ENCODE measurements around the gene CDK9.

The CDK9 gene

GRCh38 chr9:127751269-127752054 is 34.4 kb upstream of the CDK9 start:
- Histone ChIP-seq H4K20me1 (ENCODE audit: insufficient read depth, low read length) (peaks cover 45% of the 10 kb centered on the region), H3K27me3 (ENCODE audit: low read depth, low read length) (no peaks in the 10 kb centered on the region), H3K27ac (ENCODE audit: low read length) (no peak overlapping the region), H3K9ac (ENCODE audit: low read length) (no peak overlapping the region), H3K4me3 (ENCODE audit: low read length) (no peak overlapping the region), H2AFZ (ENCODE audit: low read depth, low read length) (no peak overlapping the region), H3K4me2 (ENCODE audit: low read length) (no peak overlapping the region), H3K36me3 (replicated peaks; ENCODE audit: low read depth, low read length) (peaks cover 32% of the 10 kb centered on the region), H3K79me2 (ENCODE audit: low read length) (no peaks in the 10 kb centered on the region), H3K4me1 (ENCODE audit: low read length) (no peaks in the 10 kb centered on the region), H3K9me3 (ENCODE audit: insufficient read depth, low read length) (no peaks in the 10 kb centered on the region)
- TF ChIP-seq EZH2phosphoT487 (IDR thresholded peaks at IDR 0.05; ENCODE audit: low read depth) = no peak
- TF ChIP-seq, protein P1, sequence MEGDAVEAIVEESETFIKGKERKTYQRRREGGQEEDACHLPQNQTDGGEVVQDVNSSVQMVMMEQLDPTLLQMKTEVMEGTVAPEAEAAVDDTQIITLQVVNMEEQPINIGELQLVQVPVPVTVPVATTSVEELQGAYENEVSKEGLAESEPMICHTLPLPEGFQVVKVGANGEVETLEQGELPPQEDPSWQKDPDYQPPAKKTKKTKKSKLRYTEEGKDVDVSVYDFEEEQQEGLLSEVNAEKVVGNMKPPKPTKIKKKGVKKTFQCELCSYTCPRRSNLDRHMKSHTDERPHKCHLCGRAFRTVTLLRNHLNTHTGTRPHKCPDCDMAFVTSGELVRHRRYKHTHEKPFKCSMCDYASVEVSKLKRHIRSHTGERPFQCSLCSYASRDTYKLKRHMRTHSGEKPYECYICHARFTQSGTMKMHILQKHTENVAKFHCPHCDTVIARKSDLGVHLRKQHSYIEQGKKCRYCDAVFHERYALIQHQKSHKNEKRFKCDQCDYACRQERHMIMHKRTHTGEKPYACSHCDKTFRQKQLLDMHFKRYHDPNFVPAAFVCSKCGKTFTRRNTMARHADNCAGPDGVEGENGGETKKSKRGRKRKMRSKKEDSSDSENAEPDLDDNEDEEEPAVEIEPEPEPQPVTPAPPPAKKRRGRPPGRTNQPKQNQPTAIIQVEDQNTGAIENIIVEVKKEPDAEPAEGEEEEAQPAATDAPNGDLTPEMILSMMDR (IDR thresholded peaks at IDR 0.05; ENCODE audit: low read depth, low read length) = no peak

DNA sequence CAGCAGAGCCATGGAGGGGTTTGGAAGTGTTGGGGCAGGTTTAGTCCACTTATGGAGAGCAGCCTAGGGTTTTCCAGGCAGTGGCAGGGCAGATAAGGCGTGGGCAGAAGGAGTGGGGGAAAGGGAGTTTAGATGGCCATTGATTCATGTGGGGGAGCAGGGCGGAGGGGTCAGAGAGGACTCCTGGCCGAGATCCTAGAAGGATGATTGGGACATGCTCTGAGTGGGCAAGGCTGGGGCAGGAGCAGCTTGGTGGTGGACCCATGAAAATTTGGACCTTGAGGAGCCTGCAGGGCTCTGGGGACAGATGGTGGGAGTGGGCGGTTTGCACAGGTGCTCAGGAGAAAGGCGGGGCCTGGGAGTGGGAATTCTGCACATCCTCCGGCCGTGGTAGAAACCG is 32.7 kb upstream of the CDK9 start:
- Histone ChIP-seq H2AFZ (ENCODE audit: low read depth, low read length) (no peak overlapping the region), H3K27ac (ENCODE audit: low read length) (no peak overlapping the region), H3K9ac (ENCODE audit: low read length) (no peak overlapping the region), H3K4me3 (ENCODE audit: low read length) (no peak overlapping the region), H3K4me1 (ENCODE audit: low read length) (no peaks in the 10 kb centered on the region), H3K27me3 (ENCODE audit: low read depth, low read length) (no peaks in the 10 kb centered on the region), H3K9me3 (ENCODE audit: insufficient read depth, low read length) (no peaks in the 10 kb centered on the region), H3K36me3 (replicated peaks; ENCODE audit: low read depth, low read length) (peaks cover 32% of the 10 kb centered on the region), H3K4me2 (ENCODE audit: low read length) (no peak overlapping the region), H3K79me2 (ENCODE audit: low read length) (no peaks in the 10 kb centered on the region), H4K20me1 (ENCODE audit: insufficient read depth, low read length) (peaks cover 45% of the 10 kb centered on the region)
- TF ChIP-seq, protein P1 (IDR thresholded peaks at IDR 0.05; ENCODE audit: low read depth, low read length) = no peak

DNA sequence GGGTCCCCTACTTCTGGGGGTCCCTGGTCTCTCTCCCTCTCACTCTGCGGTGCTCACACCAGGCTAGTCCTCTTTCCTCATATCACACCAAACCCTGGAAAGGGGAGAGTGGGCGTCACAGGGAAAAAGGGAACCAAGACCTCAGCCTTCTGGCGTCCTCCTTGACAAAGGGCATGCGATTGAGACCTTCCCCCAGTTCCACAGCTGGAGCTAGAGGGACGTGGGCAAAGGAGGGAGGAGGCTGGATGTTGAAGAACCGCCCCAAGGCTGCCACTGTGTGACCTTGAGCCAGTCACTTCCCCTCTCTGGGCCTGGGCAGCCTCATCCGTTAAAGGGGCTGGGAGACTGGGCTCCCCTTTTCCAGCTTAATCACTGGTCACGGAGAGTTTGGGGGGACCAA is 32.2 kb upstream of the CDK9 start:
- peaks cover 48% of the 10 kb centered on the region for H4K20me1 ChIP-seq (ENCODE audit: insufficient read depth, low read length)
- no peak overlapping the region for H3K27ac ChIP-seq (ENCODE audit: low read length)
- H3K4me2 ChIP-seq (ENCODE audit: low read length) = no peak overlapping the region
- peaks cover 30% of the 10 kb centered on the region for H3K36me3 ChIP-seq (replicated peaks; ENCODE audit: low read depth, low read length)
- H3K9me3 ChIP-seq (ENCODE audit: insufficient read depth, low read length) = no peaks in the 10 kb centered on the region
- H3K4me3 ChIP-seq (ENCODE audit: low read length) = no peak overlapping the region
- H3K79me2 ChIP-seq (ENCODE audit: low read length) = no peaks in the 10 kb centered on the region
- H2AFZ ChIP-seq (ENCODE audit: low read depth, low read length) = no peak overlapping the region
- no peaks in the 10 kb centered on the region for H3K4me1 ChIP-seq (ENCODE audit: low read length)
- H3K9ac ChIP-seq (ENCODE audit: low read length) = no peak overlapping the region
- H3K27me3 ChIP-seq (ENCODE audit: low read depth, low read length) = no peaks in the 10 kb centered on the region
- TF ChIP-seq, protein P1 (IDR thresholded peaks at IDR 0.05; ENCODE audit: low read depth, low read length) = no peak
- TF ChIP-seq EZH2phosphoT487 (IDR thresholded peaks at IDR 0.05; ENCODE audit: low read depth) = no peak

GRCh38 chr9:127754099-127755060 is 31.5 kb upstream of the CDK9 start:
- Histone ChIP-seq H2AFZ (ENCODE audit: low read depth, low read length) (no peak overlapping the region), H3K27me3 (ENCODE audit: low read depth, low read length) (no peaks in the 10 kb centered on the region), H3K4me1 (ENCODE audit: low read length) (no peaks in the 10 kb centered on the region), H3K9me3 (ENCODE audit: insufficient read depth, low read length) (no peaks in the 10 kb centered on the region), H3K9ac (ENCODE audit: low read length) (no peak overlapping the region), H3K4me2 (ENCODE audit: low read length) (no peak overlapping the region), H3K79me2 (ENCODE audit: low read length) (no peaks in the 10 kb centered on the region), H3K4me3 (ENCODE audit: low read length) (no peak overlapping the region), H3K36me3 (replicated peaks; ENCODE audit: low read depth, low read length) (peaks cover 27% of the 10 kb centered on the region), H3K27ac (ENCODE audit: low read length) (no peak overlapping the region), H4K20me1 (ENCODE audit: insufficient read depth, low read length) (peaks cover 50% of the 10 kb centered on the region)
- TF ChIP-seq EZH2phosphoT487 (IDR thresholded peaks at IDR 0.05; ENCODE audit: low read depth) = no peak
- TF ChIP-seq, protein P1 (IDR thresholded peaks at IDR 0.05; ENCODE audit: low read depth, low read length) = no peak
